HCT116 (cell line): ENCODE data around the gene SLC3A2. TPM values are rescaled to one million over a fixed set of nuclear protein-coding genes. Genes with fewer than 3 reads are reported as not detected.

Experiments used
- ATAC-seq: fragments of 200-7000 bp; cut with Tn5 transposase; 2 replicates; pipeline ENCODE4 v1.9.1; 2020; ENCODE audit warnings: mild to moderate bottlenecking, moderate library complexity
- BruUV-seq: library from RNA; stranded (reverse); fragments of 400-500 nt; replicated peaks from 2 replicates; lab custom pipeline; 2021; lab: Mats Ljungman, UMichigan
- CTCF ChIA-PET: fragments of 300-600 bp; sonication (Branson Sonifier 250); formaldehyde crosslinking; loops from one replicate; lab custom pipeline; 2021; ENCODE audit warnings: antibody characterized with exemption; lab: Charles Lee
- POLR2A ChIA-PET: fragments of 300-600, 350-600 bp; sonication (Branson Sonifier 250); formaldehyde crosslinking; loops from one replicate; lab custom pipeline; 2021; ENCODE audit warnings: antibody characterized with exemption; lab: Charles Lee
- RAD21 ChIA-PET, 2 experiments: fragments of 300-600 bp; sonication (Branson Sonifier 250); formaldehyde crosslinking; loops; one replicate each; lab custom pipeline; 2023; ENCODE audit warnings: low total read pairs in 2 of 2; ENCODE audit not compliant: uncharacterized antibody in 2 of 2, unreplicated experiment in 2 of 2, low non-redundant PET in 1 of 2; lab: Charles Lee
- DNase-seq: peaks from one replicate; pipeline ENCODE4 v3.0.0-alpha.2; 2010; ENCODE audit warnings: low read depth, low spot score
- H2AFZ ChIP-seq: fragments of 200-600 bp; shearing (Covaris generic), sonication (generic); 2 replicates; pipeline ENCODE4 v1.6.1; 2017; ENCODE audit warnings: low read depth, mixed run types, mixed read lengths, antibody characterized with exemption, low read length; ENCODE audit not compliant: poor library complexity, severe bottlenecking
- H3K27ac ChIP-seq: 2 replicates; pipeline ENCODE4 v1.5.1; 2012; ENCODE audit warnings: low read depth, low read length
- H3K27me3 ChIP-seq: fragments of 200-600 bp; sonication (generic); 2 replicates; pipeline ENCODE4 v1.6.1; 2016; ENCODE audit warnings: mixed run types, low read length, mixed read lengths; ENCODE audit not compliant: insufficient read depth
- H3K36me3 ChIP-seq, 2 experiments: fragments of 200-500 bp in 1 of 2; fragments of 200-600 bp in 1 of 2; sonication (Bioruptor generic) in 1 of 2; sonication (generic) in 1 of 2; 2 replicates each; pipeline versions ENCODE4 v1.5.1 to v1.6.1; 2014 to 2016; ENCODE audit warnings: low read length in 2 of 2, inconsistent platforms in 1 of 2, mixed read lengths in 1 of 2, mixed run types in 1 of 2; ENCODE audit not compliant: insufficient read depth in 2 of 2, control insufficient read depth in 1 of 2
- H3K4me1 ChIP-seq, 2 experiments: fragments of 200-600 bp in 1 of 2; sonication (generic) in 1 of 2; 2 replicates each; pipeline versions ENCODE4 v1.5.1 to v1.6.1; 2012 to 2017; ENCODE audit warnings: low read length in 2 of 2, inconsistent platforms in 1 of 2, mild to moderate bottlenecking in 1 of 2, mixed read lengths in 1 of 2, mixed run types in 1 of 2, moderate library complexity in 1 of 2; ENCODE audit not compliant: insufficient read depth in 2 of 2, control insufficient read depth in 1 of 2
- H3K4me2 ChIP-seq: fragments of 200-600 bp; sonication (generic); 2 replicates; pipeline ENCODE4 v1.6.1; 2017; ENCODE audit warnings: mixed run types, low read length, mixed read lengths
- H3K4me3 ChIP-seq, 2 experiments: fragments of 200-600 bp in 1 of 2; sonication (generic) in 1 of 2; replicated peaks in 1 of 2; 2 replicates each; pipeline ENCODE4 v1.5.1; 2011 to 2016; ENCODE audit warnings: low read length in 2 of 2, control low read depth in 1 of 2, low read depth in 1 of 2, mild to moderate bottlenecking in 1 of 2, mixed read lengths in 1 of 2, mixed run types in 1 of 2
- H3K79me2 ChIP-seq: fragments of 200-600 bp; sonication (generic); 2 replicates; pipeline ENCODE4 v1.6.1; 2017; ENCODE audit warnings: mild to moderate bottlenecking, mixed run types, low read length, moderate library complexity, mixed read lengths; ENCODE audit not compliant: insufficient read depth
- H3K9ac ChIP-seq: fragments of 200-600 bp; sonication (generic); 2 replicates; pipeline ENCODE4 v1.6.1; 2016; ENCODE audit warnings: low read length, mixed read lengths
- H3K9me2 ChIP-seq: fragments of 200-600 bp; sonication (generic), shearing (Covaris generic); 2 replicates; pipeline ENCODE4 v1.6.1; 2017; ENCODE audit warnings: mixed run types, mild to moderate bottlenecking, moderate library complexity; ENCODE audit not compliant: insufficient read depth
- H3K9me3 ChIP-seq, 2 experiments: fragments of 200-500 bp in 1 of 2; fragments of 200-600 bp in 1 of 2; sonication (Bioruptor generic) in 1 of 2; sonication (generic) in 1 of 2; 2 replicates each; pipeline ENCODE4 v1.6.1; 2014 to 2017; ENCODE audit warnings: low read length in 2 of 2, mixed read lengths in 2 of 2, inconsistent platforms in 1 of 2, low read depth in 1 of 2, mild to moderate bottlenecking in 1 of 2, mixed run types in 1 of 2, moderate library complexity in 1 of 2; ENCODE audit not compliant: control insufficient read depth in 1 of 2, insufficient read depth in 1 of 2
- H4K20me1 ChIP-seq: fragments of 200-600 bp; sonication (generic), shearing (Covaris generic); 2 replicates; pipeline ENCODE4 v1.6.1; 2017; ENCODE audit warnings: mixed run types, mild to moderate bottlenecking, moderate library complexity; ENCODE audit not compliant: insufficient read depth
- CEBPB ChIP-seq: IDR thresholded peaks from 2 replicates; pipeline ENCODE4 v1.6.1; 2012; ENCODE audit warnings: low read depth
- CTCF ChIP-seq, 3 experiments: fragments of 200-600 bp in 1 of 3; sonication (generic) in 1 of 3; IDR thresholded peaks in 2 of 3; conservative IDR thresholded peaks in 1 of 3; 2 replicates each; pipeline ENCODE4 v1.5.1; 2012 to 2017; ENCODE audit warnings: low read depth in 2 of 3, low read length in 2 of 3, antibody characterized with exemption in 1 of 3, borderline replicate concordance in 1 of 3, control low read depth in 1 of 3, mild to moderate bottlenecking in 1 of 3, mixed read lengths in 1 of 3, mixed run types in 1 of 3, moderate library complexity in 1 of 3; ENCODE audit not compliant: insufficient read depth in 1 of 3
- EGR1 ChIP-seq: IDR thresholded peaks from 2 replicates; pipeline ENCODE4 v1.6.1; 2012; ENCODE audit warnings: low read depth
- ELF1 ChIP-seq: IDR thresholded peaks from 2 replicates; pipeline ENCODE4 v1.6.1; 2012; ENCODE audit warnings: low read depth, borderline replicate concordance
- FOSL1 ChIP-seq: IDR thresholded peaks from 2 replicates; pipeline ENCODE4 v1.6.1; 2012; ENCODE audit warnings: low read depth
- MAX ChIP-seq: IDR thresholded peaks from 2 replicates; pipeline ENCODE4 v1.6.1; 2012
- SIN3A ChIP-seq: IDR thresholded peaks from 2 replicates; pipeline ENCODE4 v1.6.1; 2012; ENCODE audit warnings: low read depth
- SP1 ChIP-seq: IDR thresholded peaks from 2 replicates; pipeline ENCODE4 v1.6.1; 2012; ENCODE audit warnings: low read depth
- ZFX ChIP-seq: fragments of 450-650 bp; IDR thresholded peaks from 2 replicates; pipeline ENCODE4 v1.6.1; 2017
- intact Hi-C: fragments of 100-400 bp; cut with micrococcal nuclease; formaldehyde crosslinking; loops from 2 replicates; pipeline ENCODE4 v1.10.0; 2022
- total RNA-seq: library from RNA; stranded (reverse); gene quantifications from one replicate; pipeline ENCODE4 v1.2.1, GENCODE V29; 2021; ENCODE audit not compliant: unreplicated experiment

Gene SLC3A2
- total RNA-seq, 1 experiment from 2014 or later = 418 TPM

- Histone ChIP-seq H3K36me3 (no peaks in the 10 kb centered on the region), H3K9ac (no peak overlapping the region), H3K9me3 (no peaks in the 10 kb centered on the region), H3K4me1 (peaks cover 7 to 17% of the 10 kb centered on the region in 2 experiments), H3K4me3 (no peak overlapping the region), H3K4me2 (no peak overlapping the region), H3K79me2 (no peaks in the 10 kb centered on the region), H3K27me3 (no peaks in the 10 kb centered on the region; the same call in 1 of the 2 replicates), H3K27ac (no peak overlapping the region), H4K20me1 (no peaks in the 10 kb centered on the region), H3K9me2 (no peaks in the 10 kb centered on the region), H2AFZ (no peak overlapping the region)
- ChIA-PET RAD21 (interaction anchor here in 1 of 2 experiments (0.7 kb wide), 1 partner anchor 101 kb away, joined by 3 read pairs; no protein-coding TSS in a partner anchor), CTCF (interaction anchor here (1.0 to 2.3 kb wide), 2 partner anchors 13 to 17 kb away, joined by 3 to 8 read pairs; no protein-coding TSS in a partner anchor), POLR2A (no interaction called here)
- 0 out of 2 replicates have a peak, but pooled peaks have one; percentile 9 for ATAC-seq
- no peak for DNase-seq
- intact Hi-C loops = no loop called here
- BruUV-seq = no TSS peak
- peak in 2 of 3 experiments; percentile 46 to 60; a peak in 4 of 6 replicates for TF ChIP-seq CTCF (IDR thresholded peaks at IDR 0.05 in 2 of 3, conservative IDR thresholded peaks at IDR 0.05 in 1 of 3; ENCODE audit: borderline replicate concordance in 1 of 3, insufficient read depth in 1 of 3, low read depth in 2 of 3, low read length in 2 of 3)
- TF ChIP-seq SIN3A = no peak
These were observed 42.1 kb downstream of the SLC3A2 start for GRCh38 chr11:62922653-62923431.

- H3K79me2 ChIP-seq = no peaks in the 10 kb centered on the region
- POLR2A ChIA-PET = no interaction called here
- no peaks in the 10 kb centered on the region for H3K36me3 ChIP-seq
- RAD21 ChIA-PET = no interaction called here
- no peaks in the 10 kb centered on the region for H4K20me1 ChIP-seq
- CTCF ChIA-PET = interaction anchor here (1.4 kb wide), 1 partner anchor 18 kb away, joined by 3 read pairs; no protein-coding TSS in a partner anchor
- no peaks in the 10 kb centered on the region for H3K9me3 ChIP-seq
- H3K4me2 ChIP-seq = no peak overlapping the region
- no peak for DNase-seq
- H3K4me1 ChIP-seq = peaks cover 7 to 17% of the 10 kb centered on the region in 2 experiments
- H3K9me2 ChIP-seq = no peaks in the 10 kb centered on the region
- no peak for ATAC-seq
- no peak overlapping the region for H2AFZ ChIP-seq
- H3K4me3 ChIP-seq = no peak overlapping the region
- no TSS peak for BruUV-seq
- no peak overlapping the region for H3K9ac ChIP-seq
- intact Hi-C loops = no loop called here
- no peaks in the 10 kb centered on the region; the same call in 1 of the 2 replicates for H3K27me3 ChIP-seq
- H3K27ac ChIP-seq = no peak overlapping the region
- TF ChIP-seq EGR1 = no peak
- TF ChIP-seq ELF1 = no peak
- no peak for TF ChIP-seq SP1
- no peak for TF ChIP-seq FOSL1
- TF ChIP-seq MAX = no peak
- no peak for TF ChIP-seq ZFX
- TF ChIP-seq CTCF (IDR thresholded peaks at IDR 0.05 in 2 of 3, conservative IDR thresholded peaks at IDR 0.05 in 1 of 3; ENCODE audit: borderline replicate concordance in 1 of 3, insufficient read depth in 1 of 3, low read depth in 2 of 3, low read length in 2 of 3) = no peak
- TF ChIP-seq CEBPB = no peak
These were observed 43.1 kb downstream of the SLC3A2 start for GRCh38 chr11:62923601-62924411.
